Fibroblast of lung (primary cell): ENCODE results near the gene GOT2. TPM values are rescaled to one million over a fixed set of nuclear protein-coding genes. Genes with fewer than 3 reads are reported as not detected.

ENCODE experiments used
- DNase-seq, 2 donors: peaks; one replicate each; pipeline versions ENCODE4 v3.0.0 to v3.0.0-alpha.2; 2010; ENCODE audit warnings: low read depth in 2 of 2
- H2AFZ ChIP-seq: 2 replicates; pipeline ENCODE4 v1.5.1; 2012; ENCODE audit warnings: low read length, control low read depth, inconsistent platforms
- H3K27ac ChIP-seq: 2 replicates; pipeline ENCODE4 v1.5.1; 2011; ENCODE audit warnings: low read length, control low read depth; ENCODE audit not compliant: insufficient read depth
- H3K27me3 ChIP-seq: 2 replicates; pipeline ENCODE4 v1.5.1; 2011; ENCODE audit warnings: mild to moderate bottlenecking, low read length; ENCODE audit not compliant: control insufficient read depth, insufficient read depth
- H3K36me3 ChIP-seq: 2 replicates; pipeline ENCODE4 v1.5.1; 2011; ENCODE audit warnings: low read length; ENCODE audit not compliant: control insufficient read depth, insufficient read depth
- H3K4me1 ChIP-seq: 2 replicates; pipeline ENCODE4 v1.5.1; 2011; ENCODE audit warnings: low read length; ENCODE audit not compliant: control insufficient read depth, insufficient read depth; ENCODE audit errors: extremely low read depth
- H3K4me2 ChIP-seq: 2 replicates; pipeline ENCODE4 v1.5.1; 2011; ENCODE audit warnings: low read length, control low read depth; ENCODE audit not compliant: insufficient read depth; ENCODE audit errors: extremely low read depth
- H3K4me3 ChIP-seq, 4 experiments: fragments of 200-600 bp in 1 of 4; sonication (generic) in 1 of 4; replicated peaks in 1 of 4; 2 replicates each; pipeline ENCODE4 v1.5.1; 2011 to 2016; ENCODE audit warnings: low read length in 4 of 4, low read depth in 3 of 4, mild to moderate bottlenecking in 3 of 4, control low read depth in 2 of 4, inconsistent platforms in 1 of 4, mixed read lengths in 1 of 4; ENCODE audit not compliant: insufficient read depth in 1 of 4; ENCODE audit errors: control extremely low read depth in 1 of 4
- H3K79me2 ChIP-seq: 2 replicates; pipeline ENCODE4 v1.5.1; 2012; ENCODE audit warnings: mild to moderate bottlenecking, low read length, inconsistent platforms; ENCODE audit not compliant: control insufficient read depth, insufficient read depth
- H3K9ac ChIP-seq: 2 replicates; pipeline ENCODE4 v1.5.1; 2011; ENCODE audit warnings: mild to moderate bottlenecking, low read length, control low read depth; ENCODE audit not compliant: insufficient read depth
- H3K9me3 ChIP-seq: 2 replicates; pipeline ENCODE4 v1.5.1; 2012; ENCODE audit warnings: low read depth, low read length; ENCODE audit not compliant: control insufficient read depth, insufficient read depth
- H4K20me1 ChIP-seq: 2 replicates; pipeline ENCODE4 v1.5.1; 2011; ENCODE audit warnings: low read length; ENCODE audit not compliant: control insufficient read depth, insufficient read depth; ENCODE audit errors: extremely low read depth
- CTCF ChIP-seq, 2 donors: IDR thresholded peaks in 1 of 2; conservative IDR thresholded peaks in 1 of 2; 1 replicate in 1 of 2; 2 replicates in 1 of 2; pipeline ENCODE4 v1.5.1; 2011 to 2012; ENCODE audit warnings: low read length in 2 of 2, control low read depth in 1 of 2, inconsistent platforms in 1 of 2, low read depth in 1 of 2, mild to moderate bottlenecking in 1 of 2
- EZH2 ChIP-seq: IDR thresholded peaks from 2 replicates; pipeline ENCODE4 v1.5.1; 2012; ENCODE audit warnings: low read length, control low read depth, mild to moderate bottlenecking; ENCODE audit errors: missing control alignments
- polyA plus RNA-seq, 2 donors: library from polyadenylated mRNA; depleted of rRNA in 1 of 2; stranded (reverse) in 1 of 2; unstranded in 1 of 2; fragments of >200 nt; gene quantifications; 2 replicates each; pipeline ENCODE4 v1.2.1, GENCODE V29; 2011 to 2012; ENCODE audit warnings: missing spikeins in 1 of 2
- total RNA-seq: library from RNA; depleted of rRNA; stranded (reverse); fragments of >200 nt; gene quantifications from 2 replicates; pipeline ENCODE4 v1.2.1, GENCODE V29; 2014

The GOT2 gene
- total and polyA plus RNA-seq, 2 donors (not counting 1 experiment from before 2014, with no cell fraction given) = 39.3 to 53.9 TPM

- Histone ChIP-seq H4K20me1 (no peaks in the 10 kb centered on the region), H3K9me3 (no peaks in the 10 kb centered on the region), H3K4me2 (no peak overlapping the region), H3K79me2 (no peaks in the 10 kb centered on the region), H3K27ac (no peak overlapping the region), H3K9ac (no peak overlapping the region), H3K4me1 (no peaks in the 10 kb centered on the region), H3K27me3 (no peaks in the 10 kb centered on the region), H3K4me3 (no peak overlapping the region), H3K36me3 (peaks cover 6% of the 10 kb centered on the region), H2AFZ (no peak overlapping the region)
- DNase-seq = no peak
- TF ChIP-seq CTCF (conservative IDR thresholded peaks at IDR 0.05 in 1 of 2, IDR thresholded peaks at IDR 0.05 in 1 of 2; ENCODE audit: low read depth in 1 of 2, low read length in 2 of 2) = no peak
- TF ChIP-seq EZH2 = no peak
These were observed 20.4 kb downstream of the GOT2 start for GRCh38 chr16:58713742-58714141.

GRCh38 chr16:58709333-58709732 lies 24.8 kb downstream of the GOT2 start:
- H3K9ac ChIP-seq = no peak overlapping the region
- H3K79me2 ChIP-seq = no peaks in the 10 kb centered on the region
- TF ChIP-seq CTCF (conservative IDR thresholded peaks at IDR 0.05 in 1 of 2, IDR thresholded peaks at IDR 0.05 in 1 of 2; ENCODE audit: low read depth in 1 of 2, low read length in 2 of 2) (no peak), EZH2 (no peak)
- peaks cover 6% of the 10 kb centered on the region for H3K36me3 ChIP-seq
- no peaks in the 10 kb centered on the region for H3K9me3 ChIP-seq
- H3K4me1 ChIP-seq = no peaks in the 10 kb centered on the region
- H3K27ac ChIP-seq = no peak overlapping the region
- DNase-seq = no peak
- H2AFZ ChIP-seq = no peak overlapping the region
- no peak overlapping the region for H3K4me3 ChIP-seq
- no peaks in the 10 kb centered on the region for H4K20me1 ChIP-seq
- H3K27me3 ChIP-seq = no peaks in the 10 kb centered on the region
- no peak overlapping the region for H3K4me2 ChIP-seq

GRCh38 chr16:58699151-58699550 lies 35.0 kb downstream of the GOT2 start:
- no peak overlapping the region for H3K4me2 ChIP-seq
- no peaks in the 10 kb centered on the region for H3K27me3 ChIP-seq
- H3K27ac ChIP-seq = no peak overlapping the region
- H3K9ac ChIP-seq = no peak overlapping the region
- no peaks in the 10 kb centered on the region for H3K36me3 ChIP-seq
- H3K79me2 ChIP-seq = no peaks in the 10 kb centered on the region
- no peaks in the 10 kb centered on the region for H4K20me1 ChIP-seq
- H3K9me3 ChIP-seq = no peaks in the 10 kb centered on the region
- no peaks in the 10 kb centered on the region for H3K4me1 ChIP-seq
- no peak overlapping the region for H3K4me3 ChIP-seq
- DNase-seq = no peak
- no peak overlapping the region for H2AFZ ChIP-seq
- TF ChIP-seq CTCF (conservative IDR thresholded peaks at IDR 0.05 in 1 of 2, IDR thresholded peaks at IDR 0.05 in 1 of 2; ENCODE audit: low read depth in 1 of 2, low read length in 2 of 2) = no peak
- TF ChIP-seq EZH2 = no peak
